GM19035 (cell line): Measurements from ENCODE around the gene NAA35.

Experiments
- ATAC-seq: cut with Tn5 transposase; IDR thresholded peaks from one replicate; pipeline ENCODE4 v1.9.1; 2021; ENCODE audit not compliant: unreplicated experiment

The NAA35 gene

GRCh38 chr9:86061972-86062739 lies 121.2 kb downstream of the NAA35 start:
- ATAC-seq, result no peak

GRCh38 chr9:86062845-86063693 lies 122.1 kb downstream of the NAA35 start:
- no peak for ATAC-seq

GRCh38 chr9:86064220-86064619 lies 123.3 kb downstream of the NAA35 start:
- no peak for ATAC-seq

GRCh38 chr9:86069206-86069869 lies 128.4 kb downstream of the NAA35 start:
- no peak for ATAC-seq
